Measurements from ENCODE around the gene SVBP.
"Not testable (repeated sequence)": the region's sequence is repeated elsewhere in the genome, so short reads cannot be mapped to it uniquely, and the experiment has no call there.

SVBP gene

GRCh38 chr1:42841010-42841409 lies 23.8 kb upstream of the SVBP start:
- no peak for DNase-seq

GRCh38 chr1:42838482-42839190 lies 21.4 kb upstream of the SVBP start:
- no peak for DNase-seq

DNA sequence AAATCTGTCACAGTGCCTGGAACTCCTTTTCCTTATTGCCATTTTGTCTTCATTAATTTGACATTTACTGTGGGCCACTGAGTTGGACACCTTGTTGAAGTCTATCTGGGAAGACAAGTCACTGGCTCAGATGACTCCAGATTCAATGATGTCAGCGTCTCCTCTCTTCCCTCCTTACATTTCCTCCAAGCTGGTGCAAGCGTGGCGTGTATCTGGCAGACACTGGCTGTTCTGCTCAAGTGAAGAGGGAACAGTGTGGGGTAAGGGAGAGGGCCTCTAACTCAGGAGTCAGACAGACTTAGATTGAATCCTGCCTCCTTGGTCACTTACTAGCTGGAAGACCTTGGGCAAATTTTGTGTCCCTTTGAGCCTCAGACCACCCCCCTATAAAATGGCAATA lies 20.5 kb upstream of the SVBP start:
- no peak for DNase-seq

DNA sequence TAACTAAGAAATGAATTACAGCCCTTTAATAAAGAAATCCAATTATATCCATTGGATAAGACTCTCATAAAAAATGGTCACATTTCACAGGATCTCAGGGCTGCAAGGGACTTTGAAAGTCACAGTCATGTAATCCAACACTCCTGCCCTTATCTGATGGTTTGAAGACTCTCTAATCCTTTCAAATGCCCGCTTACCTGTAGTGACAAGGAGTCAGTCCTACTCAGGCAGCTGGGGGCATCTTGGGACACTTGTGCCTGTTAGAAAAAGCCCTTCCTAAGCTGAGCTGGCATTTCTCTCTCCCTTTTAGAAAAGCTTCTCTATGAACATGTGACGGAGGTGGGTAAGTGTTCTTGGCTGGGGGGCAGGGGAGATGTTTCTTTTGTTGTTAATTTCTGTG lies 18.2 kb upstream of the SVBP start:
- no peak for DNase-seq

DNA sequence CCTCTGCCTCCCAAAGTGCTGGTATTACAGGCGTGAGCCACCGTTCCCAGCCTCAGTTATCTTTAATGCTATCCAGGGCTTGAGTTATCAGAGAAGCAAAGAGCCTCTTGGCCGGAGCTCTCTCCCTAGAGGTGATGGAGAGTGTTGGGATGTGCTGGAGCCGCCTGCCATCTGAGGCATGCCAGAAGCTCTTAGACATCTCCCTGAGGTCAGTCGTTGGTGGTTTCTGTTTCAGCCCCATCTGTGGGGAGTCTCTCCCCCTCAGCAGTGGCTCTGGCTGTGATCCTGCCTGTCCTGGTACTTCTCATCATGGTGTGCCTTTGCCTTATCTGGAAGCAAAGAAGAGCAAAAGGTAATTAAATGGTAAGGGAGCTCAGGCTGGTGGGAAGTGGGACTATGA lies 17.6 kb upstream of the SVBP start:
- DNase-seq, result no peak

DNA sequence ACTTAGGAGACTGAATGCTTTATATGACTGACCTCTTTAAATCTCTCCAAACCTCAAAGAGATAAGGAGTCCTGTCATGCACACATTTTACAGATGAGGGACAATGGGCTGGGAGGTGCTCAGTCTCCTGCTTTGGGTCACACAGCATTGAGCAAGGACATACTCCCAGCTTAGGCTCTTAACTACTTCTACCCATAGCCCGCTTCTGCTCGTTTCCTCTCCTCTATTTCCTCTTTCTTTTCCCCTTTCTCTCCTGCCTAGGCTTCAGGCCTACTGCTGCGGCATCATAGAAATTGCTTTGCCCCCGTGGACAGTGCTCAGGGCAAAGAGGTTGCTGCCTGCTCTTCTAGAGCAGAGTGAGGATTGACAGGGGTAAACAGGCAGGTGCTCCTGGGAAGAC lies 16.8 kb upstream of the SVBP start:
- DNase-seq, result no peak

GRCh38 chr1:42832641-42833240 lies 15.5 kb upstream of the SVBP start:
- DNase-seq, result no peak

- no peak for DNase-seq
Observed at GRCh38 chr1:42831273-42831672, 14.1 kb upstream of the SVBP start.

- no peak for DNase-seq
Observed at GRCh38 chr1:42830631-42831030, 13.4 kb upstream of the SVBP start.

GRCh38 chr1:42825036-42825851 lies 8.0 kb upstream of the SVBP start:
- DNase-seq, result no peak

DNA sequence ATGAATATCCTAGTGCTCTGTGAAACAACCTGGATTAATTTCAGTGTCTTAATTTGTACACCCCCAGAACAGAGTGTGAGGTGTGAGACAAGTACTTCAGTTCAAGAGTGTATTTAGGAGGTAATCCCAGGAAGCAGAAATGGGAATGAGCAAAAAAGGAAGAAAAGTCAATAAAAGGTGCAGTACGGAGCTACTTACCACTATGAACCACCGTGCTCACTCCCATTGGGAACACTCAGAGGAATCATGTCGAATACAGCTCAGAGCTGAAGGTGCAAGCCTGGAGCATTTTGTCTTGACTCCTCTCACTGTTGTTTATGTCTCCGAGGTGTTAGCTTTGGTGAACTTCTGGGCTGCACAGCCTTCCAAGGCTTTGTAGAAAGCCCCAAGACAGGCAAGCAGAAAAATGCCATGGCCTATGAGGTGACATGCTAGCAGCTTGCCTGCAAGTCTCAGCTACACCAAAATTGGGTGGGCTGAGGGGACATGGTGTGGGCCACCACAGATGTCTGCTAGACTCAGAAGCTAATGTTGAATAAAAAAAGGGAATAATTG lies 7.4 kb upstream of the SVBP start:
- DNase-seq, result no peak

DNA sequence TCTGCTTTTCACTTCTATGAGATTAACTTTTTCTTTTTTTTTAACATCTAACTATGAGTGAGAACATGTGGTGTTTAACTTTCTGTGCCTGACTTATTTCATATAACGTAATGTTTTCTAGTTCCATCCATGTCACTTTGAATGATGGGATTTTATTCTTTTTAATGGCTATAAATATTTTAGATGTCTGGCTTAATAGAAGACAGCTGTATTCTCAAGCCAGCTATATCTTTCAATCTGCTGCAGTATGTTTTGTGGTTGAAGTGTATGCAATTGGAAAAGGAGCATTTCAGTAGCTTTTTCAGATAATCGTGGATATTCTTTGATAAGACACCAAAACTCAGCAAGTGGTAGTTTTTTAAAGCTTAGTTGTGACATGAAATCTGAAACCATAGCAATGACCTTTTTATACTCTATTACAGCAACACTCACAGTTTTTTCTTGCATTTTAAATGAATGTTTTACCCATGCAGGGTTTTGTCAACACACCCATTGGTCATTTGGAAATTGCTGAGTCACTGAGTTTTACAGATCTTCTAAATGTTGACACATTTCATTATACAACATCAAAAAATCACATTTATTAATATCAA lies 5.7 kb upstream of the SVBP start:
- DNase-seq, result no peak

DNA sequence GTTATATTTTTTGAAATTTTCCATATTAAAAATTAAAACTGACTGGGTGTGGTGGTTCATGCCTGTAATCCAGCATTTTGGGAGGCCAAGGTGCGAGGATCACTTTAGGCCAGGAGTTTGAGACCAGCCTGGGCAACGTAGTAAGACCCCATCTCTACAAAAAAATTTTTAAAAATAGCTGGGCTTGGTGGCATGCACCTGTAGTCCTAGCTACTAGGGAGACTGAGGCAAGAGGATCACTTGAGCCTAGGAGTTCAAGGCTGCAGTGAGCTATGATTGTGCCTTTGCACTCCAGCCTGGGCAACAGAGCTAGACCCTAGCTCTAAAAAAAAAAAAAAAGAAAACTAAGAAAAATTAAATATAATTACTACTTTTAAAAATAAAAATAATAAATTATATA lies 4.5 kb upstream of the SVBP start:
- no peak for DNase-seq

DNA sequence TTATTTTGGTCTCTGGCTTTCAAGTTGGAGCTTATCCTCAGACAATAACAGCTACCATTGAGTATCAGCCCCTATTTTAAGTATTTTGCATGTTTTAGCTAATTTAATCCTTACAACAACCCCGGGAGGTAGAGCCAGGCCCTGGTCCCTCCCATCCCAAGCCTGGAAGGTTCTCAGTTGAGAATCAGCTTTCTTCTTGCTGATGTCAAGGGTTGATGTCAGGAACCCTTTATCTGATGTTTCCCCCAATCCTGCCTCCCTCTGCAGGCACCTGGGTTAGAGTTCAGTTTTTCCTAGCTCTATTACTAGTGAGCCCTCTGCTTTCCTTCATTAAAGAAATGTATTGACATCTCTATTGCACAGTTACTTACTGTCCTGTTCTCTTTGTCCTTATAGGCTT lies 3.6 kb upstream of the SVBP start:
- DNase-seq, result no peak

DNA sequence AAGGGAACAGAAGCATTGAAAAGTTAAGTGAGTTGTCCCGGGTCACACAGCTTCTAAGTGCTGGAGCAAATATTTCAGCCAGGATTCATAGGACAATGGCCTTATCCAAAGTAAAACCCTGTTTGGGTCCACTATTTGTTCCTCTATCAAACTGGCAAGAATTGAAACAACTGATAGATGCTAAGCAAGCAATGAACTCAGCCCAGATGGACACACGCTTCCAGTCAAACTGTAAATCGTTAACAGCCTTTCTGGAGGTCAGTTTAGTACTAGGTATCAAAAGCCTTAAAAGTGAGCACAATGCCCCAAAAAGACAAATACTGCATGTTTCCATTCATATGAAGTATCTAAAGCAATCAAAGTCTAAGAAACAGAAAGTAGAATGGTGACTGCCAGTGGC lies 779 bp upstream of the SVBP start:
- no peak for DNase-seq

- DNase-seq, result no peak
Observed at GRCh38 chr1:42817440-42817767, 207 bp upstream of the SVBP start.

DNA sequence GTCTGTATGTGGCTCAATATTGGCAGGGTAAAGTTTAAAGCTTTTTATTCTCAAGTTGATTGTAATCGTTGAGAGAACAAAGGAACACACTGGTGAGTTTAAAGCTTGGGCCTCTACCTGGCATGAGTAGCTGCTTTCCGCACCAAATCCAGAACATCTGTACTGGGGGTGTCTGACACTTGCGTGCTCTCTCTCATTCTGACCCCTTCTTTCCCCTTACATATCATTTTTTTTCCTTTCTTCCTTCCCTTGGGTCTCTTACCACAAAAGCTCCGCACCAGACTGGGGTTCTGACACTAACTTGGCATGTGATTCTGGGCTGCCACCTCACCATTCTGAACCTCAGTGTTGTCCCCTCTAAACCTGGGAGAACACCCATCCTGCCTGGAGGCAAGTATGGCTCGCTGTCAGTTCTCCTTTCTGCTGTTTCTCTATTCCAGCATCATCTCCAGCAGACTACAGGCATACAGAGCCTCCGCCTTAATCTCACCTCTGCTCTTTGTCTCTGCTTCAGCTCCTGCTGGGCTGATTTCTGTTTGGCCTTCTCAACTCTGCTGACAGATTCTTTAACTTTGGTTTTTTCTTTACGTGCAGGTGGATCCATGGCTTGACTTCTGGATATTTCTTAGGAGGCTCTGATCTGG lies 1.1 kb downstream of the SVBP start:
- DNase-seq, result peak in 1 of 5 donors; percentile 2

GRCh38 chr1:42814815-42815214 lies 2.4 kb downstream of the SVBP start:
- DNase-seq, result not testable (repeated sequence)

DNA sequence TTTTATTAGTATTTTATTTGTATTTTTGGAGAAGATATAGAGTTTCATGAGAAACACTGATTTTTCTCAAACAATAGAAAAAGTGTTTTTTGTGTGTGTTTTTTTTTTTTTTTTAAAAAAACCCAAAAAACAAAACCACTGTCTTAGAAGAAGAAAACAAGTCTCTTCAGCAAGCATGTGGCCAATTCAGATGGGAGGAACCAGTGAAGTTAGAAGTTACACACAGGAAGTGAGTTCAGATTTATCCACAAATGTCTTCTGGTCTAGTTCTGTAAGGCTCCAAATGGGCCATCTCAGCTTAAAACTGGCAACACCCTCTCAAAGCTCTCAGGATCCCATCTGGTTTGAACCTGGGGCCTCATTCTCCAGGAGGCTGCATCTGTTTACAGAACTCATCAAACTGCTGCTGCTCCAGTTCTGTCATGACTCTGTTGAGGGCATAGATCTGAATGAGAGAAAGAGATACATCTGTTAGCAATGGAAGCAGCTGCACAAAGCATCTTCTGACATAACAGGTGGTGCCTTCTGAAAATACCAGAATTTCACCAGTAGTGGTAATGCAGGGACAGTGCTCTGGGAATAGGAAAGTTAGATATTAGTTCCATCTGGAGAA lies 10.0 kb downstream of the SVBP start:
- no peak for DNase-seq

DNA sequence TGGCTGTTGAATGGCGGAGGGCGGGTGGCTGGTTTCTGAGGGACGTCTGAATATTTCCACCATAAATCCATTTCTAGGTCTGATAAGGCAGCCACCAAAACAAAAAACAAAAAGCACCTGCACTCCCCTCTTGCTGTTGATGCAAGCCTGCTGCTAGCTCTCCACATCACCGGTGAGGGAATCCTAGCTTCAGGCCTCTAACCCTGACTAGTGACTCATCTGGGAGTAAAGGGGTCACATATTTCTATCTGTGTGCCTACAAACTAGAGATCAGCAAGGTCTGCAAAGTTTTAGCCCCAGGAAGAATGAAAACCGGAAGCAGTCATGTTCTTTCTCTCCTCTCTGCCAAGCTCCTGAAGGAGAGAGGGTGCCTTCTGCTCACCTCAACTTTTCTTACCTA lies 10.6 kb downstream of the SVBP start:
- no peak for DNase-seq

GRCh38 chr1:42806171-42806570 lies 11.0 kb downstream of the SVBP start:
- no peak for DNase-seq

GRCh38 chr1:42801832-42802473 lies 15.2 kb downstream of the SVBP start:
- DNase-seq, result no peak

Measured in T-helper 1 cell (primary cell).